Measurements from ENCODE around the gene PACSIN1. TPM values are rescaled to one million over a fixed set of nuclear protein-coding genes. Genes with fewer than 3 reads are reported as not detected.

PACSIN1 gene
- total RNA-seq, 4 donors from 2014 or later = 1.2 TPM; not detected in 2

- H3K27me3 ChIP-seq = no peaks in the 10 kb centered on the region
- TF ChIP-seq CTCF (IDR thresholded peaks at IDR 0.05) (no peak), POLR2A (IDR thresholded peaks at IDR 0.05) (no peak), POLR2AphosphoS5 (IDR thresholded peaks at IDR 0.05) (no peak), EP300 (IDR thresholded peaks at IDR 0.05) (no peak)
- H3K4me1 ChIP-seq = peaks cover 0 to 14% (median 11%) of the 10 kb centered on the region in 3 donors
- no peaks in the 10 kb centered on the region for H3K36me3 ChIP-seq
- no peaks in the 10 kb centered on the region for H3K9me3 ChIP-seq
- WGBS, 2 donors (ENCODE audit: low coverage in 1 of 2) = 5 to 24% methylated on average over 5 to 10 of the region's 23 CpGs
- H3K4me3 ChIP-seq = peak overlapping the region in 1 of 2 donors; percentile 37
- peak overlapping the region in 3 of 4 donors; percentile 54 to 73 (median 72) for H3K27ac ChIP-seq
- peak; percentile 24 for ATAC-seq
Observed at GRCh38 chr6:34526241-34526972, 60.5 kb downstream of the PACSIN1 start.

GRCh38 chr6:34526992-34527728, 61.3 kb downstream of the PACSIN1 start:
- WGBS, 2 donors (ENCODE audit: low coverage in 1 of 2) = 6 to 11% methylated on average over 13 of the region's 53 CpGs

GRCh38 chr6:34527751-34528670, 62.1 kb downstream of the PACSIN1 start:
- TF ChIP-seq CTCF (IDR thresholded peaks at IDR 0.05) (no peak), POLR2A (IDR thresholded peaks at IDR 0.05) (no peak), EP300 (IDR thresholded peaks at IDR 0.05) (no peak), POLR2AphosphoS5 (IDR thresholded peaks at IDR 0.05) (no peak)
- H3K27ac ChIP-seq = no peak overlapping the region
- no peaks in the 10 kb centered on the region for H3K27me3 ChIP-seq
- no peak for ATAC-seq
- no peak overlapping the region for H3K4me3 ChIP-seq
- peaks cover 0 to 14% (median 11%) of the 10 kb centered on the region in 3 donors for H3K4me1 ChIP-seq
- H3K36me3 ChIP-seq = no peaks in the 10 kb centered on the region
- H3K9me3 ChIP-seq = no peaks in the 10 kb centered on the region
- 76 to 87% methylated on average over 6 to 9 of the region's 12 CpGs for WGBS, 2 donors (ENCODE audit: low coverage in 1 of 2)

More at GRCh38 chr6:34526992-34527728, 61.3 kb downstream of the PACSIN1 start:
- Histone ChIP-seq H3K4me3 (peak overlapping the region in 1 of 2 donors; percentile 37), H3K4me1 (peaks cover 0 to 14% (median 11%) of the 10 kb centered on the region in 3 donors), H3K27me3 (no peaks in the 10 kb centered on the region), H3K36me3 (no peaks in the 10 kb centered on the region), H3K9me3 (no peaks in the 10 kb centered on the region), H3K27ac (peak overlapping the region in 3 of 4 donors; percentile 54 to 73 (median 72))
- TF ChIP-seq CTCF (IDR thresholded peaks at IDR 0.05) = peak in 3 of 4 experiments; percentile 76 to 89 (median 85)
- no peak for TF ChIP-seq POLR2AphosphoS5 (IDR thresholded peaks at IDR 0.05)
- ATAC-seq = peak; percentile 93

- Histone ChIP-seq H3K27me3 (no peaks in the 10 kb centered on the region), H3K4me3 (no peak overlapping the region), H3K27ac (no peak overlapping the region), H3K4me1 (peaks cover 0 to 14% (median 11%) of the 10 kb centered on the region in 3 donors), H3K36me3 (no peaks in the 10 kb centered on the region), H3K9me3 (no peaks in the 10 kb centered on the region)
- 80% methylated on average over 3 of the region's 8 CpGs; no CpG with 5 or more reads in 1 of the 2 donors for WGBS, 2 donors (ENCODE audit: low coverage in 1 of 2)
- TF ChIP-seq POLR2AphosphoS5 (IDR thresholded peaks at IDR 0.05) (no peak), EP300 (IDR thresholded peaks at IDR 0.05) (no peak), CTCF (IDR thresholded peaks at IDR 0.05) (no peak), POLR2A (IDR thresholded peaks at IDR 0.05) (no peak)
- ATAC-seq = no peak
Observed at GRCh38 chr6:34528996-34529664, 63.3 kb downstream of the PACSIN1 start.
